ENCODE results near the gene DHFR2.
A peak's percentile ranks its signal among the peaks of the same experiment; 100 is the strongest.
"Not testable (repeated sequence)": the region's sequence is repeated elsewhere in the genome, so short reads cannot be mapped to it uniquely, and the experiment has no call there.

The DHFR2 gene

GRCh38 chr3:94065122-94065521, 2.4 kb upstream of the DHFR2 start:
- no peak for DNase-seq

GRCh38 chr3:94064243-94064860, 1.6 kb upstream of the DHFR2 start:
- DNase-seq, result no peak

GRCh38 chr3:94063496-94064119, 892 bp upstream of the DHFR2 start:
- DNase-seq, result no peak

GRCh38 chr3:94061297-94061696, 1.4 kb downstream of the DHFR2 start:
- no peak for DNase-seq

GRCh38 chr3:94050546-94050945, 12.2 kb downstream of the DHFR2 start:
- DNase-seq, result no peak

- no peak for DNase-seq
Observed at GRCh38 chr3:94049267-94049666, 13.4 kb downstream of the DHFR2 start.

- no peak for DNase-seq
Observed at GRCh38 chr3:94046533-94046932, 16.2 kb downstream of the DHFR2 start.

- DNase-seq, result not testable (repeated sequence)
Observed at GRCh38 chr3:94044100-94044936, 18.4 kb downstream of the DHFR2 start.

- DNase-seq, result no peak
Observed at GRCh38 chr3:94043285-94043684, 19.4 kb downstream of the DHFR2 start.

- DNase-seq, result peak in 1 of 2 donors; percentile 14
Observed at GRCh38 chr3:94036909-94037507, 25.7 kb downstream of the DHFR2 start.

GRCh38 chr3:94028093-94028837, 34.5 kb downstream of the DHFR2 start, which contains the start of gene STX19:
STX19 (minus strand) TSS chr3:94028597; CDS start chr3:94015269, 13,328 bp downstream.
- no peak for DNase-seq

GRCh38 chr3:94026623-94027022, 36.1 kb downstream of the DHFR2 start:
- DNase-seq, result no peak

GRCh38 chr3:94024385-94024784, 38.3 kb downstream of the DHFR2 start:
- no peak for DNase-seq

GRCh38 chr3:94020293-94020692, 42.4 kb downstream of the DHFR2 start:
- no peak for DNase-seq

GRCh38 chr3:94019659-94020058, 43.1 kb downstream of the DHFR2 start:
- DNase-seq, result no peak

- DNase-seq, result no peak
Observed at GRCh38 chr3:94015025-94015424, 47.7 kb downstream of the DHFR2 start.

- no peak for DNase-seq
Observed at GRCh38 chr3:94012185-94012584, 50.5 kb downstream of the DHFR2 start.

- no peak for DNase-seq
Observed at GRCh38 chr3:94011233-94011711, 51.4 kb downstream of the DHFR2 start.

GRCh38 chr3:94009608-94010007, 53.1 kb downstream of the DHFR2 start:
- no peak for DNase-seq

GRCh38 chr3:94008253-94008652, 54.5 kb downstream of the DHFR2 start:
- DNase-seq, result no peak

All from CD4-positive, alpha-beta T cell treated with Interleukin-4 for 1 hour (primary cell).